SJCRH30 (cell line): ENCODE measurements around the gene PNLIP. TPM values are rescaled to one million over a fixed set of nuclear protein-coding genes. Genes with fewer than 3 reads are reported as not detected.

Source experiments
- DNase-seq, 2 experiments: peaks; one replicate each; pipeline ENCODE4 v3.0.0-alpha.2; 2015 to 2020
- H3K27ac ChIP-seq: fragments of 250-450 bp; sonication (Bioruptor Pico); 2 replicates; pipeline ENCODE4 v1.5.1; 2020; ENCODE audit warnings: mild to moderate bottlenecking, moderate library complexity
- H3K27me3 ChIP-seq: fragments of 250-450 bp; sonication (Bioruptor Pico); 2 replicates; pipeline ENCODE4 v1.5.1; 2020; ENCODE audit warnings: mild to moderate bottlenecking, moderate library complexity
- H3K36me3 ChIP-seq: fragments of 250-450 bp; sonication (Bioruptor Pico); 2 replicates; pipeline ENCODE4 v1.5.1; 2020; ENCODE audit warnings: mild to moderate bottlenecking, moderate library complexity
- H3K4me1 ChIP-seq: fragments of 250-450 bp; sonication (Bioruptor Pico); 2 replicates; pipeline ENCODE4 v1.5.1; 2020; ENCODE audit warnings: mild to moderate bottlenecking, moderate library complexity
- H3K4me3 ChIP-seq: fragments of 250-450 bp; sonication (Bioruptor Pico); 2 replicates; pipeline ENCODE4 v1.5.1; 2020; ENCODE audit warnings: mild to moderate bottlenecking, moderate library complexity
- H3K9me3 ChIP-seq: fragments of 250-450 bp; sonication (Bioruptor Pico); replicated peaks from 2 replicates; pipeline ENCODE4 v1.5.1; 2020; ENCODE audit warnings: mild to moderate bottlenecking, moderate library complexity
- total RNA-seq: library from RNA; depleted of rRNA; stranded (reverse); fragments of >200 nt; shearing (Covaris generic); gene quantifications from 2 replicates; pipeline ENCODE4 v1.2.3, GENCODE V29; 2014; rRNA removed

The PNLIP gene
- total RNA-seq, result not detected in 2 replicates

DNA sequence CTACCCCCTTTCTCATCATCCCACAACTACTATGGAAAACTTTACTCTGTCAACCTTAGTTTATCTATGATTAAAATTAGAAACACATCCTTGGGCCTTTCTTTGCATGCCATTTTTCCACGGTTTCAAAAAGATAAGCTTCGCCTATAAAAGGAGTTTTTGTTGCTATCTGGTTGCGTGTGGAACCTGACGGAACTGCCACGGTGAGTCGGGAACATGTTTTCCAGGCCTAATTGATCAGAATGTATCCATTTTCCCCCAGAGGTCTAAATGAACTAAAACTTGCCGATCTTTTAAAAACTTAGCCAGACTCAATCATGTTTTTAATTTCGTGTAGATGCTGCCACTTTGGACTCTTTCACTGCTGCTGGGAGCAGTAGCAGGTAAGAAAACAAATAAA, at the start of gene PNLIP:
TSS of gene PNLIP (plus strand) at position 176 of the 400 bp plus-strand sequence. CDS start at position 338, 162 bp downstream.
- H3K9me3 ChIP-seq, result 0 out of 2 replicates have a peak, but pooled peaks cover 2% of the 10 kb centered on the region
- no peaks in the 10 kb centered on the region for H3K36me3 ChIP-seq
- no peak within 1 kb of the TSS for H3K27ac ChIP-seq
- DNase-seq, result no peak
- H3K4me1 ChIP-seq, result no peaks in the 10 kb centered on the region
- H3K4me3 ChIP-seq, result no peak within 1 kb of the TSS
- no peaks in the 10 kb centered on the region for H3K27me3 ChIP-seq

DNA sequence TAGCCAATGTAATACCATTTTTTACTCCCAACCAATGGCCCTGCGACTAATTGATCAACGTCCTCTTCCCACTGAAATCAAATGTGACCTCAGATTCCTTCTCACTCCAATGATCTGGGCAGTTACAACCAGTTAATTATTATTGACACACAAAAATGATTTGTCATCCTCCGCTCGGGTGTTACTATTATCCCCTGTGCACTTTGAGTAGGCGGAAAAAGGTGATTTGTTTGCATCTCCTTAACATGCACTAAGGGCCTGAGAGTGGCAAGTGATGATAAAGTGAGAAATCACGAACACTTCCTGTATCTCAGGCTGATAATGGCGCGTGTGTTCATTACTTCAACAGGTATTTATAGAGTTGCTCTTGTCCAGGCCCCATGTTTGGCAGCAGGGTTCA, 40.9 kb upstream of the PNLIP start:
- Histone ChIP-seq H3K36me3 (no peaks in the 10 kb centered on the region), H3K27me3 (no peaks in the 10 kb centered on the region), H3K9me3 (no peaks in the 10 kb centered on the region), H3K27ac (no peak overlapping the region), H3K4me1 (no peaks in the 10 kb centered on the region), H3K4me3 (no peak overlapping the region)
- DNase-seq, result no peak

DNA sequence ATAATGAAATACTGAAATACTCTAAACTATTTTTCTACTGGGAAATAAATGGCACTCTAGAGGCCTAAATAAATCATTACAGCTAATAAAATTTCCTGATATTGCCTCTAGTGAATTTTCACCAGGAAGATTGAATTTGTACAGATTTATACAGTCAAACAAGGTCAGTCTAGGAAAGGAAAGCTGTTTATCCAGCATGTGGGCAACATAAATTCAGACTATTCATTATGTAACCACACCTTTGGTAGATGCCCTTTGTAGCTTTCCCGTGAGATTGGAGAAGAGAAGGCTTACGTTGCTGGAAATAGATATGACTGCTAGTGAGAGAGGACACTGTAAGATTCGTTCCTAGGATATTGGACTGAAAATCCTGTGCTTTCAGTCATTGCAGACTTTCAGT, 35.2 kb upstream of the PNLIP start:
- Histone ChIP-seq H3K4me3 (no peak overlapping the region), H3K27me3 (0 out of 2 replicates have a peak, but pooled peaks cover 3% of the 10 kb centered on the region), H3K4me1 (no peaks in the 10 kb centered on the region), H3K36me3 (no peaks in the 10 kb centered on the region), H3K27ac (no peak overlapping the region), H3K9me3 (no peaks in the 10 kb centered on the region)
- no peak for DNase-seq

- no peak for DNase-seq
- no peaks in the 10 kb centered on the region for H3K4me1 ChIP-seq
- 0 out of 2 replicates have a peak, but pooled peaks cover 3% of the 10 kb centered on the region for H3K27me3 ChIP-seq
- H3K27ac ChIP-seq, result no peak overlapping the region
- H3K9me3 ChIP-seq, result no peaks in the 10 kb centered on the region
- H3K4me3 ChIP-seq, result no peak overlapping the region
- no peaks in the 10 kb centered on the region for H3K36me3 ChIP-seq
Measured at GRCh38 chr10:116511365-116511764, 34.4 kb upstream of the PNLIP start.

DNA sequence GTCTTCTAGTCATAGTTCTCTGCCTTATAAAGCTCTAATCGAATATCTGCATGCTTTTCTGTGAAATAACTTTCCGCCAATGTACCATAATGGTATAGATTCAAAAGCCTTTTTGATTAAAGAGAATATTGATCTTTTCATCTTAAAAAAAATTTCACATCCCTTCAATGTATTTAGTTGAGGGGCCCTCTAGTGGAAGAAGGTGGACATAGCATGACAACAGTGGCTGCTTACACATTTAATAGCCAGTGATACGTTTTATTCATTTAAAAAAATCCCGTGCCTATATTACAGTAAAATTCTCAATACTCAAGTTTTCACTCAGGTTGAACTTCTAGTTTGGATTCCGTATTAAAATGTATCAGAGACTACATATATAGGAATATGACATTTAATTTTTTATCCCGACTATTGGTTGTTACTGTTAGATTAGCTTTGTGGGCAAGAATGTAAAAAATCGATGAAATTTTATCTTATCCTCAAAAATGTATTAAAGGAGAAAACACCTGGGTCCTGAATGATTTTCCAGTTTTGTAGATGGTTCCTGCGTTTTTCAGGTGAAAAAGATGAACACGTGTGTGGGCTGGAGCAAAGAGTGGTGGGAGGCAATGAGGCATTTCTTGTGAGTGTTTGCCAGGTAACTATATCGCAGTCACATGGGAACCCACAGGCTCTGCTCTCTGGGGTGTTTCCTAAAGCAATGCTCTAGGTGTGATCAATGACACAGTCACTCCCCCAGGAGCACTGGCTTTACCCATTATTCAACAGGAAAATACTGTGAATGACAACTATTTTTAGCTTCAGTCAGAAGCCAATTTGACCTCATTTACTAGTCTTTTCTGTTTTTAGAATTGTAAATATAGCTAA, 24.1 kb upstream of the PNLIP start:
- H3K27ac ChIP-seq, result no peak overlapping the region

DNA sequence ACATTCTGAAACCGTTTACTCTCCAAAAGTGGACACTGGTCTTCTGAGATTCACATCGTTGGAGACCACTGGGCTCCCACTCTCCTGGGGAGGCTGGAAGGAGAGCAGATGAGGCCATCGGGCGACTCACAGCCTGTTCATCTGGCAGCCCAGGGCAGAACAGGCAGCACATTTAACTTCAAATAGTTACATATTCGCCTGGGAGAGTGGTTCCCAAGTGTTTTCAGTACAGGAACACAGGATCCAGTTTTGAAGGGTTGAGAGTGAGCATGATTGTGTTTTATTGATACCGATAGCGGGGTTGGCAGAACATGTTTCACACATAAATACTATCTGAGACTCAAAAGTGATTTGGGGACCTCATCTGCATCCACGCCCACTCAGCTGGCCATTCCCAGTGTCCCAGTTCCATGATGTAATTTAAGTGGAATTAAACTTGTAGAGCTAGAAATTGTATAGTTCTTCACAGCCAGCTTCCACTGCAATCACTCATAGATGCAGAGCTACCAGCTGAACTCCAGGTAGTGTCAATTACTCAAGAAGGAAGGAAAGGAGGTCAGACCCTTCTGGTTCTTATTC, 22.8 kb upstream of the PNLIP start:
- no peaks in the 10 kb centered on the region for H3K9me3 ChIP-seq

More for the DNA sequence above, 24.1 kb upstream of the PNLIP start:
- no peaks in the 10 kb centered on the region for H3K9me3 ChIP-seq
- H3K4me3 ChIP-seq, result no peak overlapping the region
- no peaks in the 10 kb centered on the region for H3K27me3 ChIP-seq
- no peaks in the 10 kb centered on the region for H3K36me3 ChIP-seq
- no peaks in the 10 kb centered on the region for H3K4me1 ChIP-seq
- DNase-seq, result peak; percentile 17 to 52

DNA sequence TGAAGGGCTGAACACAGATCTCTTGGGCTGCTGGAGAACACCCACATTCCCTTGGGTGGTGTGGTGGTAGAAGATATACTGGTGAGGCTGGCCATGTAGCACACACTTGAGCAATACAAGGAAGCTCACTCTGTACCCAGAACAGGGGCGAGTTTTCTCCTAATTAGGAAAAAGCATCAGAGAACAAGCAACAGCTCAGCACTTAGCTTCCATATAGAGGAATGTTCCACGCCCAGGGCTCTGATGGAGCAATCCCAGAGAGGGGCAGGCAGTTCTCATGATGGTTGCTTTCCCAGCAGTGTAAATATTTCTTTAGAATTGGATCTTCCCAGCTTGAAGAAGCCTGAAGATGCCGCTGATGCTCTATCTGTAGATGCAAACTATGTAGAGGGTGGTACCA, 21.0 kb upstream of the PNLIP start:
- H3K27me3 ChIP-seq, result no peaks in the 10 kb centered on the region
- no peak for DNase-seq
- H3K36me3 ChIP-seq, result no peaks in the 10 kb centered on the region
- H3K9me3 ChIP-seq, result no peaks in the 10 kb centered on the region
- H3K4me1 ChIP-seq, result no peaks in the 10 kb centered on the region
- H3K27ac ChIP-seq, result no peak overlapping the region
- no peak overlapping the region for H3K4me3 ChIP-seq

More for the DNA sequence above, 22.8 kb upstream of the PNLIP start:
- no peak for DNase-seq
- Histone ChIP-seq H3K4me1 (no peaks in the 10 kb centered on the region), H3K4me3 (no peak overlapping the region), H3K27ac (no peak overlapping the region), H3K27me3 (no peaks in the 10 kb centered on the region), H3K36me3 (no peaks in the 10 kb centered on the region)

DNA sequence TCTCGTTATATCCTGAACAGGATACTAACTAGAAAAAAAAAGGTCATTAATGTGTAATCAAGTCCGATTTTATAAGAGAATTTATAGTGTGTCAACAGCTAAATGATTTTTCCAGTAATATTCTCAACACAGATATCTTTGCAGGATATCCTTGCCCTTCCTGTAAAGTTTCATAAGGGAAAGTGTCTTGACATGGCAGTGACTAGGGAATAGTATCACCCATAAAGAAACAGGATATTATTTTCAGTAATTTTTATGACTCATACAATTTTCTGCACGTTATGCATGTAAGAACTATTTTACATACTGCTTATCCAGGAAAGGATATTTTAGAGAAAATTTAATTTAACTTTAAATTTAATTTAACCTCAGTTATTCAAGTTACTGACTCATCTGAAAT, 19.5 kb upstream of the PNLIP start:
- Histone ChIP-seq H3K27ac (no peak overlapping the region), H3K4me3 (no peak overlapping the region), H3K9me3 (no peaks in the 10 kb centered on the region), H3K4me1 (no peaks in the 10 kb centered on the region), H3K27me3 (no peaks in the 10 kb centered on the region), H3K36me3 (no peaks in the 10 kb centered on the region)
- no peak for DNase-seq

GRCh38 chr10:116536810-116537209, 8.9 kb upstream of the PNLIP start:
- Histone ChIP-seq H3K27me3 (no peaks in the 10 kb centered on the region), H3K4me3 (no peak overlapping the region), H3K9me3 (no peaks in the 10 kb centered on the region), H3K4me1 (peaks cover 13% of the 10 kb centered on the region), H3K36me3 (no peaks in the 10 kb centered on the region), H3K27ac (no peak overlapping the region)
- no peak for DNase-seq

- H3K4me3 ChIP-seq, result no peak overlapping the region
- peaks cover 13% of the 10 kb centered on the region for H3K4me1 ChIP-seq
- H3K9me3 ChIP-seq, result no peaks in the 10 kb centered on the region
- H3K27me3 ChIP-seq, result no peaks in the 10 kb centered on the region
- no peaks in the 10 kb centered on the region for H3K36me3 ChIP-seq
- DNase-seq, result peak; percentile 62 to 76
- H3K27ac ChIP-seq, result no peak overlapping the region; the same call in 1 of the 2 replicates
Measured at GRCh38 chr10:116538456-116538855, 7.3 kb upstream of the PNLIP start.

DNA sequence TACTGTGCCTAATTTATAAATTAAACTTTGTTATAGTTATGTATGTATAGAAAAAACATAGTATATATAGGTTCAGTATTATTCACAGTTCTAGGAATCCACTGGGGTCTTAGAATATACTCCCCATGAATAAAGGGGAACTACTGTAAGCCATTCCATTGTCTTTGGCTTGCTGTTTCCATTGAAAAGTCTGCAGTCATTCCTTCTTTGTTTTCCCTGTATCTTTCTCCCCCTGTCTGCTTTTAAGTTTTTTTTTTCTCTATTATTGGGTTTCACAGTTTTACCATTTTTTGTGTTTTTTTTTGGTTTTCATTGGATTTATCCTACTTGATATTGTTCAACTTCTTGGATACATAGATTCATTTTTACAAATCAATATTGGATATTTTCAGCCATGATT, 6.7 kb upstream of the PNLIP start:
- no peak overlapping the region; the same call in 1 of the 2 replicates for H3K27ac ChIP-seq
- H3K4me3 ChIP-seq, result no peak overlapping the region
- no peaks in the 10 kb centered on the region for H3K9me3 ChIP-seq
- no peaks in the 10 kb centered on the region for H3K36me3 ChIP-seq
- peak in 1 of 2 experiments; percentile 3 for DNase-seq
- H3K4me1 ChIP-seq, result peaks cover 13% of the 10 kb centered on the region
- H3K27me3 ChIP-seq, result no peaks in the 10 kb centered on the region

GRCh38 chr10:116540814-116541213, 4.9 kb upstream of the PNLIP start:
- no peak for DNase-seq
- no peaks in the 10 kb centered on the region for H3K9me3 ChIP-seq
- no peaks in the 10 kb centered on the region for H3K27me3 ChIP-seq
- H3K4me1 ChIP-seq, result peaks cover 13% of the 10 kb centered on the region
- no peak overlapping the region for H3K27ac ChIP-seq
- no peak overlapping the region for H3K4me3 ChIP-seq
- no peaks in the 10 kb centered on the region for H3K36me3 ChIP-seq

GRCh38 chr10:116542007-116542677, 3.6 kb upstream of the PNLIP start:
- H3K4me1 ChIP-seq, result peaks cover 13% of the 10 kb centered on the region
- no peak overlapping the region for H3K4me3 ChIP-seq
- DNase-seq, result no peak
- H3K36me3 ChIP-seq, result no peaks in the 10 kb centered on the region
- H3K9me3 ChIP-seq, result no peaks in the 10 kb centered on the region
- no peak overlapping the region for H3K27ac ChIP-seq
- H3K27me3 ChIP-seq, result no peaks in the 10 kb centered on the region

DNA sequence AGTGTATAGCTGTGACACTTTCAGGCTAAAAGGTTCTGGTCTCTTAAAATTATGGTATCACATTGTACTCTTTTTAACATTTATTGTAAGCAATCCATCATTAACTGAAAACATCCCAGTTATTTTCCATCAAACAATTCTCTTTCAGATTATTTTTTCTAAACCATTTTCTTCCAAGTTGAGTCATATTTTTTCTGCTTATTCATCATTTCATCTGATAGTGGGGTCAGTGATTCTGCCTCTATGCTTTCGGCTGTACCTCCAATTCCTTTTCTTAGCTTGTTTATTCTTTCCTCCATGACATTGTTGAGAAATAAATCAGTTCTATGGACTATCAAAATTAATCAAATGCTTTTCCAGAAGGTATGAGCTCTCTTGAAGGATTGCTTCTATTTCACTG, 609 bp upstream of the PNLIP start:
- H3K4me1 ChIP-seq, result no peaks in the 10 kb centered on the region
- no peaks in the 10 kb centered on the region for H3K36me3 ChIP-seq
- no peaks in the 10 kb centered on the region for H3K9me3 ChIP-seq
- no peak overlapping the region for H3K27ac ChIP-seq
- no peaks in the 10 kb centered on the region for H3K27me3 ChIP-seq
- no peak for DNase-seq
- no peak overlapping the region for H3K4me3 ChIP-seq

- no peak overlapping the region for H3K27ac ChIP-seq
- H3K36me3 ChIP-seq, result no peaks in the 10 kb centered on the region
- H3K4me1 ChIP-seq, result no peaks in the 10 kb centered on the region
- H3K9me3 ChIP-seq, result 0 out of 2 replicates have a peak, but pooled peaks cover 2% of the 10 kb centered on the region
- no peak for DNase-seq
- H3K4me3 ChIP-seq, result no peak overlapping the region
- H3K27me3 ChIP-seq, result no peaks in the 10 kb centered on the region
Measured at GRCh38 chr10:116548301-116548700, 2.6 kb downstream of the PNLIP start.
